Measurements from ENCODE around the gene CPNE6.

DNA sequence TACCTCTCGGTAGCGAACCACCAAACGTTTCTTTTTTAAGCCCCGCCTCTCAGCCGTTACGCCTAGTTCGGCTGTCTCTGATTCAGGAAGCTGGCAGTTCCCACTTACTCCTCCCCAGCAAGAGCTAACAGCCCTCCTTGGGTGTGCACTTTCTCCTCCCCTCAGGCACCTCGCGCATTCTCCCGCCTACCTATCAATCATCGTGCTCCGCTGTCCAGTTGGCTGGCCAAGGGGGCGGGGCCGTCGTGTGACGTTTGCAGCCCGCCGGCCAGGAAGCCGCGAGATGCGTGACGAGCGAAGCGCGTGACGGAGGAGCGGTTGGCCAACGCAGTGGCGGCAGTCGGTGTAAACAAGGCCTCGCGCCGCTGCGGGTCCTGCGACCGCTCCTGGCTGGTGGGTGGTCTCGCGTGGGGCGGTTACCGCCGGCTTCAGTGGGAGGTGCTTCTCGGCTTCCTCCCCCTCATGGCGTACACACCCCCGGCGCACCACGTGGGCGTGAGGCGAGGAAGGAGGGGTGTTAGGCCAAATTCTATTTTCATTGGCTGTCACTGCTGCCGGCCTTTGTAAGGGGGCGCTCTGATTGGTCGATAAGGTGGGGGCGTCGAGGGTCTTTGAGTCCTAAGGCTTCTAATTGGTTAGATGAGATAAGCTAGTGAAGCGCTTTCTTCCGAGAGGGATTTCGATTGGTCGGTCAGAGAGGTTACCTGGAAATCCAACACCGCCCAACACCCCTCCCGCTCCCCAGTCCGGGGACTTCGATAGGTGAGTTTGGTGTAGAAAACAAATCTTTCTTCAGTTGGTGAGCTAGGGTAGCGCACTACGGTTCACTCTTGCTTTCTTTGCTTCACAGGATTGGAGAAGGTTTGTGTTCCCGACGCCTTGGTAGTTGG, 43.4 kb downstream of the CPNE6 start, which contains the start of the genes DCAF11 and NRL:
- TF ChIP-seq, protein P1, sequence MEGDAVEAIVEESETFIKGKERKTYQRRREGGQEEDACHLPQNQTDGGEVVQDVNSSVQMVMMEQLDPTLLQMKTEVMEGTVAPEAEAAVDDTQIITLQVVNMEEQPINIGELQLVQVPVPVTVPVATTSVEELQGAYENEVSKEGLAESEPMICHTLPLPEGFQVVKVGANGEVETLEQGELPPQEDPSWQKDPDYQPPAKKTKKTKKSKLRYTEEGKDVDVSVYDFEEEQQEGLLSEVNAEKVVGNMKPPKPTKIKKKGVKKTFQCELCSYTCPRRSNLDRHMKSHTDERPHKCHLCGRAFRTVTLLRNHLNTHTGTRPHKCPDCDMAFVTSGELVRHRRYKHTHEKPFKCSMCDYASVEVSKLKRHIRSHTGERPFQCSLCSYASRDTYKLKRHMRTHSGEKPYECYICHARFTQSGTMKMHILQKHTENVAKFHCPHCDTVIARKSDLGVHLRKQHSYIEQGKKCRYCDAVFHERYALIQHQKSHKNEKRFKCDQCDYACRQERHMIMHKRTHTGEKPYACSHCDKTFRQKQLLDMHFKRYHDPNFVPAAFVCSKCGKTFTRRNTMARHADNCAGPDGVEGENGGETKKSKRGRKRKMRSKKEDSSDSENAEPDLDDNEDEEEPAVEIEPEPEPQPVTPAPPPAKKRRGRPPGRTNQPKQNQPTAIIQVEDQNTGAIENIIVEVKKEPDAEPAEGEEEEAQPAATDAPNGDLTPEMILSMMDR (optimal IDR thresholded peaks at IDR 0.05 in 1 of 3, IDR thresholded peaks at IDR 0.05 in 1 of 3, conservative IDR thresholded peaks at IDR 0.05 in 1 of 3; ENCODE audit: extremely low read depth in 1 of 3, insufficient read depth in 2 of 3, low read length in 3 of 3), result no peak
- TF ChIP-seq EZH2 (IDR thresholded peaks at IDR 0.05; ENCODE audit: low read length), result no peak
